Astrocyte (in vitro differentiated cells and primary cell): Measurements from ENCODE around the gene RNF44. TPM values are rescaled to one million over a fixed set of nuclear protein-coding genes. Genes with fewer than 3 reads are reported as not detected.
A peak's percentile ranks its signal among the peaks of the same experiment; 100 is the strongest.

Source experiments
- DNase-seq: peaks from one replicate; pipeline ENCODE4 v3.0.0-alpha.2; 2010; ENCODE audit warnings: low read depth
- FAIRE-seq: peaks from 2 replicates; lab custom pipeline; 2011; peaks lifted over from hg19 to GRCh38; lab: Jason Lieb, UNC
- H2AFZ ChIP-seq: 2 replicates; pipeline ENCODE4 v1.6.0; 2012; ENCODE audit warnings: low read depth, low read length, inconsistent platforms
- H3K27ac ChIP-seq: 2 replicates; pipeline ENCODE4 v1.5.1; 2011; ENCODE audit warnings: low read depth, low read length, inconsistent platforms
- H3K27me3 ChIP-seq: 2 replicates; pipeline ENCODE4 v1.6.0; 2011; ENCODE audit warnings: low read length, inconsistent platforms; ENCODE audit not compliant: insufficient read depth
- H3K36me3 ChIP-seq: 2 replicates; pipeline ENCODE4 v1.5.1; 2011; ENCODE audit warnings: low read length, inconsistent platforms; ENCODE audit not compliant: insufficient read depth
- H3K4me1 ChIP-seq: 2 replicates; pipeline ENCODE4 v1.5.1; 2011; ENCODE audit warnings: low read length, inconsistent platforms; ENCODE audit not compliant: insufficient read depth
- H3K4me2 ChIP-seq: 2 replicates; pipeline ENCODE4 v1.6.0; 2012; ENCODE audit warnings: low read length, inconsistent platforms
- H3K4me3 ChIP-seq: 2 replicates; pipeline ENCODE4 v1.5.1; 2011; ENCODE audit warnings: low read depth, mild to moderate bottlenecking, low read length, inconsistent platforms; ENCODE audit not compliant: insufficient read depth
- H3K79me2 ChIP-seq: 2 replicates; pipeline ENCODE4 v1.6.0; 2012; ENCODE audit warnings: mild to moderate bottlenecking, low read length, inconsistent platforms; ENCODE audit not compliant: insufficient read depth
- H3K9ac ChIP-seq: 2 replicates; pipeline ENCODE4 v1.6.0; 2012; ENCODE audit warnings: mild to moderate bottlenecking, low read length, inconsistent platforms
- H3K9me3 ChIP-seq: 2 replicates; pipeline ENCODE4 v1.5.1; 2012; ENCODE audit warnings: low read depth, mild to moderate bottlenecking, low read length, inconsistent platforms; ENCODE audit not compliant: insufficient read depth
- H4K20me1 ChIP-seq: 2 replicates; pipeline ENCODE4 v1.6.0; 2012; ENCODE audit warnings: low read length, inconsistent platforms; ENCODE audit not compliant: insufficient read depth
- H3K27ac Mint-ChIP-seq: one replicate; pipeline ENCODE4 v1.8.0; 2021; ENCODE audit warnings: mild to moderate bottlenecking, mixed read lengths; ENCODE audit not compliant: unreplicated experiment
- H3K27me3 Mint-ChIP-seq: one replicate; pipeline ENCODE4 v1.8.0; 2021; ENCODE audit warnings: low read depth, mixed read lengths; ENCODE audit not compliant: unreplicated experiment
- H3K36me3 Mint-ChIP-seq: one replicate; pipeline ENCODE4 v1.8.0; 2021; ENCODE audit warnings: low read depth, mixed read lengths; ENCODE audit not compliant: unreplicated experiment
- H3K4me1 Mint-ChIP-seq: one replicate; pipeline ENCODE4 v1.8.0; 2021; ENCODE audit warnings: low read depth, mixed read lengths; ENCODE audit not compliant: unreplicated experiment
- H3K4me3 Mint-ChIP-seq: one replicate; pipeline ENCODE4 v1.8.0; 2021; ENCODE audit warnings: mild to moderate bottlenecking, moderate library complexity, mixed read lengths; ENCODE audit not compliant: unreplicated experiment
- H3K9me3 Mint-ChIP-seq: one replicate; pipeline ENCODE4 v1.8.0; 2021; ENCODE audit warnings: mild to moderate bottlenecking, mixed read lengths; ENCODE audit not compliant: unreplicated experiment
- CTCF ChIP-seq: IDR thresholded peaks from 2 replicates; pipeline ENCODE4 v1.5.1; 2011; ENCODE audit warnings: low read depth, mild to moderate bottlenecking, inconsistent platforms, low read length, moderate library complexity; ENCODE audit not compliant: insufficient read depth
- EZH2 ChIP-seq: IDR thresholded peaks from 2 replicates; pipeline ENCODE4 v1.6.1; 2012; ENCODE audit warnings: mild to moderate bottlenecking, low read length, inconsistent platforms; ENCODE audit not compliant: insufficient read depth
- total RNA-seq: library from RNA; stranded (reverse); gene quantifications from 2 replicates; pipeline ENCODE4 v1.2.1, GENCODE V29; 2021

Gene RNF44
- total RNA-seq, 1 donor from 2014 or later = 59.8 TPM

GRCh38 chr5:176492431-176492830, 44.8 kb downstream of the RNF44 start:
- Histone ChIP-seq H4K20me1 (peaks cover 35% of the 10 kb centered on the region), H3K4me3 (no peak overlapping the region), H2AFZ (no peak overlapping the region), H3K9ac (no peak overlapping the region), H3K4me2 (no peak overlapping the region), H3K27ac (no peak overlapping the region), H3K4me1 (peaks cover 6% of the 10 kb centered on the region), H3K36me3 (peaks cover 47% of the 10 kb centered on the region), H3K9me3 (no peaks in the 10 kb centered on the region), H3K79me2 (peaks cover 1% of the 10 kb centered on the region), H3K27me3 (no peaks in the 10 kb centered on the region)
- Mint-ChIP-seq H3K4me1 (peaks cover 22% of the 10 kb centered on the region), H3K36me3 (peaks cover 25% of the 10 kb centered on the region), H3K27ac (peak overlapping the region; percentile 53), H3K27me3 (no peaks in the 10 kb centered on the region), H3K9me3 (no peaks in the 10 kb centered on the region), H3K4me3 (peak overlapping the region; percentile 17)
- no peak for FAIRE-seq
- peak; percentile 47 for DNase-seq
- TF ChIP-seq CTCF (no peak), EZH2 (no peak)

- no peak for TF ChIP-seq EZH2
- TF ChIP-seq CTCF = no peak
- H2AFZ ChIP-seq = no peak overlapping the region
- no peak overlapping the region for H3K4me3 ChIP-seq
- Mint-ChIP-seq H3K36me3 (peaks cover 24% of the 10 kb centered on the region), H3K4me1 (peaks cover 20% of the 10 kb centered on the region), H3K27me3 (no peaks in the 10 kb centered on the region), H3K27ac (no peak overlapping the region), H3K9me3 (no peaks in the 10 kb centered on the region), H3K4me3 (no peak overlapping the region)
- no peak overlapping the region for H3K27ac ChIP-seq
- peaks cover 49% of the 10 kb centered on the region for H3K36me3 ChIP-seq
- H3K9me3 ChIP-seq = no peaks in the 10 kb centered on the region
- H3K79me2 ChIP-seq = peaks cover 5% of the 10 kb centered on the region
- H3K27me3 ChIP-seq = no peaks in the 10 kb centered on the region
- no peak for FAIRE-seq
- no peak overlapping the region for H3K4me2 ChIP-seq
- no peak overlapping the region for H3K9ac ChIP-seq
- H3K4me1 ChIP-seq = peaks cover 6% of the 10 kb centered on the region
- no peak for DNase-seq
- peaks cover 41% of the 10 kb centered on the region for H4K20me1 ChIP-seq
Observed at GRCh38 chr5:176491901-176492300, 45.3 kb downstream of the RNF44 start.

GRCh38 chr5:176491101-176491502, 46.1 kb downstream of the RNF44 start:
- no peaks in the 10 kb centered on the region for H3K9me3 ChIP-seq
- no peaks in the 10 kb centered on the region for H3K27me3 Mint-ChIP-seq
- FAIRE-seq (no peak), DNase-seq (peak; percentile 31)
- no peak overlapping the region for H3K27ac ChIP-seq
- peaks cover 25% of the 10 kb centered on the region for H3K36me3 Mint-ChIP-seq
- no peak overlapping the region for H3K4me3 Mint-ChIP-seq
- H4K20me1 ChIP-seq = peaks cover 48% of the 10 kb centered on the region
- no peak overlapping the region for H3K9ac ChIP-seq
- peaks cover 49% of the 10 kb centered on the region for H3K36me3 ChIP-seq
- peaks cover 6% of the 10 kb centered on the region for H3K4me1 ChIP-seq
- no peak overlapping the region for H3K27ac Mint-ChIP-seq
- no peak overlapping the region for H3K4me2 ChIP-seq
- H3K4me3 ChIP-seq = no peak overlapping the region
- H3K27me3 ChIP-seq = no peaks in the 10 kb centered on the region
- no peak overlapping the region for H2AFZ ChIP-seq
- peaks cover 20% of the 10 kb centered on the region for H3K4me1 Mint-ChIP-seq
- TF ChIP-seq EZH2 = no peak
- H3K9me3 Mint-ChIP-seq = no peaks in the 10 kb centered on the region
- peaks cover 7% of the 10 kb centered on the region for H3K79me2 ChIP-seq
